ENCODE data around the gene ALG14. TPM values are rescaled to one million over a fixed set of nuclear protein-coding genes. Genes with fewer than 3 reads are reported as not detected.

Gene ALG14
- total and polyA plus RNA-seq, 4 experiments from 2014 or later, result 1.1 to 6.8 (median 3.7) TPM

DNA sequence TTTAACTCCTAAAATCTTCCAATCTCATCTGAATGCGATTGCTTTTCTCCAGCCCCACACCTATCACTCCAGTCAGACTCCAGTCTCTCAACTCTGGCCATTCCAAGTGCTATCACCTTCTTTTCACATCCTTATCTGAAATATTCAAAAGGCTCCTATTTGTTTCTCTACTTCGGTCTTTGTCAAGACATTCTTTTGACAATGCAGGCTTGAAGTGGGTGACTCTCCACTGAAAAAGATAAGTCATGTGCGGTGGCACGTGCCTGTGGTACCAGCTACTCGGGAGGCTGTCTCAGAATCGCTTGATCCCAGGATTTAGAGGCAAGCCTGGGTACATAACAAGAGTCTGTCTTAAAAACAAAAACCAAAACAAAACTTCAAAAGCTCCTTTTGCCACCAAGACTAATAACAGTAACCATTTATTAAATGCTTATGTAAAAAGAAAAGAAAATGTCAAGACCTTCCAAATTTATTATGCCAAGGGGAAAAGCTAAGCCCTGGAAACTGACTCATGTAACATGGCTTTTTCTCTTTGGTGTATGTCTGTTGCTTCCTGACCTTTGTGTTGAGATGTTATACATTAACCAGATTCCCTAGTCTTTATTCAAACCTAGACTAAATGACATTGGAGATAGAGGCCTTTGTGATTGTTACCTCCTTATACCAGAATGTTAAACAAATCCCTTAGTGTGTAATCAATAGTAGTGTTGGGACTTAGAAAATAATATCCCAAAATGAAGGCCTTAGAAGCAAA, 3.6 kb downstream of the ALG14 start:
- no peak for DNase-seq
- peaks cover 0 to 3% of the 10 kb centered on the region in 2 donors for H3K27me3 Mint-ChIP-seq
- peaks cover 12 to 21% (median 19%) of the 10 kb centered on the region in 4 donors for H3K4me1 Mint-ChIP-seq
- no peaks in the 10 kb centered on the region for H3K9me3 ChIP-seq (ENCODE audit: control insufficient read depth in 1 of 2, low read length in 2 of 2)
- intact Hi-C loops (cut with micrococcal nuclease), result no loop called here
- peaks cover 0 to 5% (median 0%) of the 10 kb centered on the region in 8 donors for H3K9me3 Mint-ChIP-seq
- H3K27ac ChIP-seq (ENCODE audit: low read depth, low read length), result no peak overlapping the region
- H3K36me3 ChIP-seq (ENCODE audit: insufficient read depth, low read length), result no peaks in the 10 kb centered on the region
- H3K4me3 Mint-ChIP-seq, result no peak overlapping the region
- peaks cover 17 to 18% of the 10 kb centered on the region in 2 donors for H3K36me3 Mint-ChIP-seq
- H3K4me3 ChIP-seq (ENCODE audit: low read length in 2 of 2), result no peak overlapping the region
- POLR2A ChIA-PET (ENCODE audit: partially characterized antibody), result no interaction called here
- no peak overlapping the region for H3K27ac Mint-ChIP-seq
- peaks cover 14% of the 10 kb centered on the region for H3K4me1 ChIP-seq (ENCODE audit: insufficient read depth, low read length)
- CTCF ChIA-PET (ENCODE audit: partially characterized antibody), result interaction anchor here (1.3 kb wide), 1 partner anchor 164 kb away, joined by 3 read pairs; no protein-coding TSS in a partner anchor
- H3K27me3 ChIP-seq (ENCODE audit: insufficient read depth, low read length), result no peaks in the 10 kb centered on the region

GRCh38 chr1:95067568-95067967, 5.2 kb downstream of the ALG14 start:
- H3K4me1 Mint-ChIP-seq, result peaks cover 7 to 15% (median 12%) of the 10 kb centered on the region in 4 donors
- POLR2A ChIA-PET (ENCODE audit: partially characterized antibody), result no interaction called here
- CTCF ChIA-PET (ENCODE audit: partially characterized antibody), result interaction anchor here (1.0 to 3.6 kb wide), 2 partner anchors 17 to 166 kb away, joined by 3 to 14 read pairs; partner anchors contain the start of gene RWDD3
- peaks cover 19 to 33% of the 10 kb centered on the region in 2 donors for H3K36me3 Mint-ChIP-seq
- DNase-seq, result no peak
- Histone ChIP-seq H3K4me1 (ENCODE audit: insufficient read depth, low read length) (peaks cover 9% of the 10 kb centered on the region), H3K27me3 (ENCODE audit: insufficient read depth, low read length) (no peaks in the 10 kb centered on the region), H3K4me3 (ENCODE audit: low read length in 2 of 2) (no peak overlapping the region), H3K9me3 (ENCODE audit: control insufficient read depth in 1 of 2, low read length in 2 of 2) (no peaks in the 10 kb centered on the region), H3K36me3 (ENCODE audit: insufficient read depth, low read length) (no peaks in the 10 kb centered on the region), H3K27ac (ENCODE audit: low read depth, low read length) (no peak overlapping the region)
- H3K27me3 Mint-ChIP-seq, result peaks cover 0 to under 1% of the 10 kb centered on the region in 2 donors
- intact Hi-C loops (cut with micrococcal nuclease), result no loop called here
- H3K27ac Mint-ChIP-seq, result peak overlapping the region in 1 of 7 donors; percentile 41
- H3K9me3 Mint-ChIP-seq, result peaks cover 0 to 2% (median 0%) of the 10 kb centered on the region in 8 donors
- no peak overlapping the region for H3K4me3 Mint-ChIP-seq

DNA sequence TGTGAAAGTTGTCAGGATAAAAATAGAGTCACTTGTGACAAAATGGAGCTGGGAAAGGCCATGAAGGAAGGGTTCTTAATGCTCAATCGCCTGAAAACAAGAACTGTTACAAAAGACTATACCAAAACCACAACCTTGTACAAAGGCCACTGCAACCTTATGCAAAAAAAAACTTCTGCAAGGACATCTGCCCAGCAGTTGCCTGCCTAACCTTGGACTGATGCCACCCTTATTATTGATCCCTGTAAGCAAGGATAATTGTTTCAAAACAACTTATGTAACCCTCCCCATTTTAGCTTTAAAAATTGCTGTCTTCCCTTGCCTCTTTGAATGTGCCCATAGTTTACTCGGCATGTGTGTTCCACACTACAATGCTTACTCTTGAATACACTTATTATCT, 5.7 kb downstream of the ALG14 start:
- H3K27me3 Mint-ChIP-seq, result no peaks in the 10 kb centered on the region
- no peak for DNase-seq
- ChIA-PET CTCF (ENCODE audit: partially characterized antibody) (interaction anchor here (1.0 to 3.6 kb wide), 3 partner anchors 18 to 212 kb away, joined by 3 to 14 read pairs (median 4); partner anchors contain the start of gene RWDD3), POLR2A (ENCODE audit: partially characterized antibody) (no interaction called here)
- no peak overlapping the region for H3K27ac Mint-ChIP-seq
- H3K27me3 ChIP-seq (ENCODE audit: insufficient read depth, low read length), result no peaks in the 10 kb centered on the region
- H3K27ac ChIP-seq (ENCODE audit: low read depth, low read length), result no peak overlapping the region
- peaks cover 5 to 10% (median 8%) of the 10 kb centered on the region in 4 donors for H3K4me1 Mint-ChIP-seq
- H3K4me3 ChIP-seq (ENCODE audit: low read length in 2 of 2), result no peak overlapping the region
- H3K9me3 ChIP-seq (ENCODE audit: control insufficient read depth in 1 of 2, low read length in 2 of 2), result no peaks in the 10 kb centered on the region
- peaks cover 6% of the 10 kb centered on the region for H3K4me1 ChIP-seq (ENCODE audit: insufficient read depth, low read length)
- peaks cover 14 to 37% of the 10 kb centered on the region in 2 donors for H3K36me3 Mint-ChIP-seq
- intact Hi-C loops (cut with micrococcal nuclease), result no loop called here
- H3K36me3 ChIP-seq (ENCODE audit: insufficient read depth, low read length), result no peaks in the 10 kb centered on the region
- no peaks in the 10 kb centered on the region for H3K9me3 Mint-ChIP-seq
- no peak overlapping the region for H3K4me3 Mint-ChIP-seq

DNA sequence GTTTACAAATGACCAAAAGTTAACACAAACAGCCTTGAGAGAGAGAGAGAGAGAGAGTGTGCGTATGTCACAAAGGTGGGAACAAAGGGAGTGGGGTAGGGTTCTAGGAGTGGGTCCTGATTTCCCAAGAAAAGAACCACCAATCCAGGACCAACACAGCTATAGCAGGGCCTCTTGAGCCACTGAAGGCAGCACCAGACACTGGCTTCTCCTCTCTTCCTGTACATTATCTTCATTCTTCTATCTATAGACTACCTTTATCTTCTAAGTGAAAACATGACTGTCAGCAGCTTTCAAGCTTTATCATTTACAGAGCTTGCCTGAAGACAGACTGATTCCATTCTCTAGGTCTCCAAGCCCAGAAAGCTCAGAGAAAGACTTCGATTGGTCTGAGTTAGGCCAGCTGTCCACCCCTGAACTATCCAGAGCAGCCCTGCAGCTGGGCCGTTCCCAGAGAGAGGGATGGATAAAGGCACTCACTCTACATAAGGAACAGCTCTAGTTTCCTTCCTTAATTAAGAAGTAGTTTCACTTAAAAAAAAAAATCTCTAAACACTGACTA, 11.2 kb downstream of the ALG14 start:
- Mint-ChIP-seq H3K27ac (peak overlapping the region in 3 of 7 donors; percentile 6 to 36 (median 32)), H3K4me1 (peaks cover 0 to 1% (median 0%) of the 10 kb centered on the region in 4 donors), H3K36me3 (peaks cover 13 to 35% of the 10 kb centered on the region in 2 donors), H3K4me3 (no peak overlapping the region), H3K9me3 (no peaks in the 10 kb centered on the region), H3K27me3 (no peaks in the 10 kb centered on the region)
- ChIA-PET POLR2A (ENCODE audit: partially characterized antibody) (no interaction called here), CTCF (ENCODE audit: partially characterized antibody) (interaction anchor here (1.3 to 1.4 kb wide), 2 partner anchors 18 to 207 kb away, joined by 5 to 10 read pairs; no protein-coding TSS in a partner anchor)
- DNase-seq, result no peak
- Histone ChIP-seq H3K27ac (ENCODE audit: low read depth, low read length) (no peak overlapping the region), H3K27me3 (ENCODE audit: insufficient read depth, low read length) (no peaks in the 10 kb centered on the region), H3K36me3 (ENCODE audit: insufficient read depth, low read length) (no peaks in the 10 kb centered on the region), H3K9me3 (ENCODE audit: control insufficient read depth in 1 of 2, low read length in 2 of 2) (no peaks in the 10 kb centered on the region), H3K4me1 (ENCODE audit: insufficient read depth, low read length) (no peaks in the 10 kb centered on the region), H3K4me3 (ENCODE audit: low read length in 2 of 2) (no peak overlapping the region)
- intact Hi-C loops (cut with micrococcal nuclease), result no loop called here

DNA sequence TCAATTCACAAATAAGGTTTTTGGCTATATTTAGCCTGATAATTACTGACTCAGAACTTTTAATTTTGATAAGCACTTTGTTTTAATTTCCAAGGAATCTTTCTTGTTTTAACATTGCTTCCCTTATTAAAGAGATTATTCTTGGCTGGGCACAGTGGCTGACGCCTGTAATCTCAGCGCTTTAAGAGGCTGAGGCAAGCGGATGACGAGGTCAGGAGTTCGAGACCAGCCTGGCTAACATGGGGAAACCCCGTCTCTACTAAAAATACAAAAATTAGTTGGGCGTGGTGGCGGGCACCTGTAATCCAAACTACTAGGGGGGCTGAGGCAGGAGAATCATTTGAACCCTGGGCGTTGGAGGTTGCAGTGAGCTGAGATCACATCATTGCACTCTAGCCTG, 13.8 kb downstream of the ALG14 start:
- intact Hi-C loops (cut with micrococcal nuclease), result no loop called here
- no peaks in the 10 kb centered on the region for H3K36me3 ChIP-seq (ENCODE audit: insufficient read depth, low read length)
- H3K27me3 Mint-ChIP-seq, result peaks cover 0 to 1% of the 10 kb centered on the region in 2 donors
- H3K4me1 Mint-ChIP-seq, result no peaks in the 10 kb centered on the region
- no peak overlapping the region for H3K27ac Mint-ChIP-seq
- H3K36me3 Mint-ChIP-seq, result peaks cover 4 to 26% of the 10 kb centered on the region in 2 donors
- no peaks in the 10 kb centered on the region for H3K9me3 ChIP-seq (ENCODE audit: control insufficient read depth in 1 of 2, low read length in 2 of 2)
- no peak overlapping the region for H3K4me3 Mint-ChIP-seq
- H3K9me3 Mint-ChIP-seq, result no peaks in the 10 kb centered on the region
- no peaks in the 10 kb centered on the region for H3K27me3 ChIP-seq (ENCODE audit: insufficient read depth, low read length)
- H3K27ac ChIP-seq (ENCODE audit: low read depth, low read length), result no peak overlapping the region
- no peaks in the 10 kb centered on the region for H3K4me1 ChIP-seq (ENCODE audit: insufficient read depth, low read length)
- DNase-seq, result no peak
- ChIA-PET POLR2A (ENCODE audit: partially characterized antibody) (no interaction called here), CTCF (ENCODE audit: partially characterized antibody) (interaction anchor here (1.3 to 1.7 kb wide), 2 partner anchors 26 to 175 kb away, joined by 4 to 7 read pairs; partner anchors contain the start of gene RWDD3)
- no peak overlapping the region for H3K4me3 ChIP-seq (ENCODE audit: low read length in 2 of 2)

DNA sequence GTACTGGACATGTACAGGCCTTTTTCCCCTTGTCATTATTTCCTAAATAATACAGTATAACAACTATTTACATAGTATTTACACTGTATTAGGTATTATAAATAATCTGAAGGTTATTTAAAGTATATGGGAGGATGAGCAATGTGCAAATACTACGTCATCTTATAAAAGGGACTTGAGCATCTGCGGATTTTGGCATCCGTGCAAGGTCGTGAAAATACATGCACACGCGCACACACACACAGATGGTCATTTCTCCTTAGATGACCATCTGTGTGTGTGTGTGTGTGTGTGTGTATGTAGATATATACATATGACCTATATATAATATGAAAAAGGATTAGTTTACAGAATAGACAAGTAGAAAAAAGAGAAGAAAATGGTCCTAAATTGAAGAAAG, 15.4 kb downstream of the ALG14 start:
- ChIA-PET POLR2A (ENCODE audit: partially characterized antibody) (no interaction called here), CTCF (ENCODE audit: partially characterized antibody) (no interaction called here)
- Mint-ChIP-seq H3K4me1 (no peaks in the 10 kb centered on the region), H3K4me3 (no peak overlapping the region), H3K27ac (no peak overlapping the region), H3K36me3 (peaks cover 0 to 15% of the 10 kb centered on the region in 2 donors), H3K27me3 (peaks cover 0 to 1% of the 10 kb centered on the region in 2 donors), H3K9me3 (no peaks in the 10 kb centered on the region)
- no peak for DNase-seq
- Histone ChIP-seq H3K27ac (ENCODE audit: low read depth, low read length) (no peak overlapping the region), H3K36me3 (ENCODE audit: insufficient read depth, low read length) (no peaks in the 10 kb centered on the region), H3K9me3 (ENCODE audit: control insufficient read depth in 1 of 2, low read length in 2 of 2) (no peaks in the 10 kb centered on the region), H3K27me3 (ENCODE audit: insufficient read depth, low read length) (no peaks in the 10 kb centered on the region), H3K4me1 (ENCODE audit: insufficient read depth, low read length) (no peaks in the 10 kb centered on the region), H3K4me3 (ENCODE audit: low read length in 2 of 2) (no peak overlapping the region)
- intact Hi-C loops (cut with micrococcal nuclease), result no loop called here

GRCh38 chr1:95049935-95050334, 22.8 kb downstream of the ALG14 start:
- ChIA-PET CTCF (ENCODE audit: partially characterized antibody) (interaction anchor here (0.9 to 8.0 kb wide), 2 partner anchors 10 to 196 kb away, joined by 3 to 226 read pairs; no protein-coding TSS in a partner anchor), POLR2A (ENCODE audit: partially characterized antibody) (no interaction called here)
- Mint-ChIP-seq H3K36me3 (peaks cover 0 to 10% of the 10 kb centered on the region in 2 donors), H3K9me3 (no peaks in the 10 kb centered on the region), H3K27me3 (no peaks in the 10 kb centered on the region), H3K27ac (no peak overlapping the region), H3K4me1 (no peaks in the 10 kb centered on the region), H3K4me3 (no peak overlapping the region)
- intact Hi-C loops (cut with micrococcal nuclease), result no loop called here
- Histone ChIP-seq H3K9me3 (ENCODE audit: control insufficient read depth in 1 of 2, low read length in 2 of 2) (no peaks in the 10 kb centered on the region), H3K36me3 (ENCODE audit: insufficient read depth, low read length) (no peaks in the 10 kb centered on the region), H3K4me3 (ENCODE audit: low read length in 2 of 2) (no peak overlapping the region), H3K27ac (ENCODE audit: low read depth, low read length) (no peak overlapping the region), H3K27me3 (ENCODE audit: insufficient read depth, low read length) (no peaks in the 10 kb centered on the region), H3K4me1 (ENCODE audit: insufficient read depth, low read length) (no peaks in the 10 kb centered on the region)
- no peak for DNase-seq
